Colonic mucosa (tissue), 4 donors: ENCODE results near the gene AUH. TPM values are rescaled to one million over a fixed set of nuclear protein-coding genes. Genes with fewer than 3 reads are reported as not detected.

Experiments used
- DNase-seq: peaks from one replicate; pipeline ENCODE4 v3.0.0-alpha.2; 2020
- H3K27ac ChIP-seq: fragments of 200-600 bp; one replicate; pipeline ENCODE4 v1.8.0; 2021
- H3K27me3 ChIP-seq: fragments of 200-600 bp; one replicate; pipeline ENCODE4 v1.8.0; 2021
- H3K36me3 ChIP-seq: fragments of 200-600 bp; one replicate; pipeline ENCODE4 v1.8.0; 2021
- H3K4me1 ChIP-seq: fragments of 200-600 bp; one replicate; pipeline ENCODE4 v1.8.0; 2021; ENCODE audit warnings: mild to moderate bottlenecking
- H3K4me3 ChIP-seq: fragments of 200-600 bp; one replicate; pipeline ENCODE4 v1.8.0; 2021
- H3K9ac ChIP-seq, 2 donors: one replicate each; pipeline ENCODE4 v1.7.0; 2013; ENCODE audit warnings: control low read depth in 2 of 2, low read depth in 2 of 2, low read length in 2 of 2
- H3K9me3 ChIP-seq: fragments of 200-600 bp; one replicate; pipeline ENCODE4 v1.8.0; 2021
- CTCF ChIP-seq: fragments of 200-600 bp; IDR thresholded peaks from one replicate; pipeline ENCODE4 v1.8.0; 2022; ENCODE audit warnings: antibody characterized with exemption, mild to moderate bottlenecking
- intact Hi-C: fragments of 100-400 bp; cut with DNase I; formaldehyde crosslinking; loops from one replicate; pipeline ENCODE4 v1.14.1; 2022
- total RNA-seq, 2 donors: library from RNA; stranded (reverse); fragmentation: NEBNext Ultra II Directional in 1 of 2; extraction: Animal tissue kit (Norgen Biotek cat#: 25700) in 1 of 2; gene quantifications; one replicate each; pipeline ENCODE4 v1.2.1, GENCODE V29; 2021
- donor health status: healthy.
- donor health status: DM: no; HTN: no; CAD: no.
- donor health status: DM: no; HTN: no; CAD: no.

The AUH gene
- total RNA-seq, 2 donors from 2014 or later: 21.5 to 47.6 TPM

- DNase-seq: no peak
- H3K27me3 ChIP-seq: no peaks in the 10 kb centered on the region
- no peaks in the 10 kb centered on the region for H3K9me3 ChIP-seq
- H3K27ac ChIP-seq: peak overlapping the region; percentile 98
- peak overlapping the region in 1 of 2 donors; percentile 94 for H3K9ac ChIP-seq
- H3K36me3 ChIP-seq: no peaks in the 10 kb centered on the region
- no peak overlapping the region for H3K4me3 ChIP-seq
- intact Hi-C loops: loop anchor here (5.0 to 10.0 kb wide), 2 partner anchors 230 to 1878 kb away; partner anchors contain the start of genes CKS2, NFIL3 and SECISBP2
- TF ChIP-seq CTCF: no peak
- H3K4me1 ChIP-seq: peaks cover 6% of the 10 kb centered on the region
Measured at GRCh38 chr9:91192381-91193086, 169.2 kb downstream of the AUH start.

GRCh38 chr9:91191411-91192380 is 170.0 kb downstream of the AUH start:
- intact Hi-C loops: loop anchor here (5.0 to 10.0 kb wide), 2 partner anchors 231 to 1877 kb away; partner anchors contain the start of genes CKS2, NFIL3 and SECISBP2
- no peak for TF ChIP-seq CTCF
- H3K27me3 ChIP-seq: no peaks in the 10 kb centered on the region
- H3K9ac ChIP-seq: peak overlapping the region in 1 of 2 donors; percentile 94
- H3K36me3 ChIP-seq: no peaks in the 10 kb centered on the region
- H3K4me3 ChIP-seq: no peak overlapping the region
- no peak for DNase-seq
- peaks cover 6% of the 10 kb centered on the region for H3K4me1 ChIP-seq
- H3K27ac ChIP-seq: peak overlapping the region; percentile 98
- H3K9me3 ChIP-seq: no peaks in the 10 kb centered on the region

GRCh38 chr9:91190062-91190461 is 171.7 kb downstream of the AUH start:
- Histone ChIP-seq H3K36me3 (no peaks in the 10 kb centered on the region), H3K27ac (no peak overlapping the region), H3K9ac (no peak overlapping the region), H3K4me1 (peaks cover 6% of the 10 kb centered on the region), H3K27me3 (no peaks in the 10 kb centered on the region), H3K4me3 (no peak overlapping the region), H3K9me3 (no peaks in the 10 kb centered on the region)
- intact Hi-C loops: loop anchor here (5.0 to 10.0 kb wide), 2 partner anchors 232 to 1875 kb away; partner anchors contain the start of genes CKS2, NFIL3 and SECISBP2
- no peak for DNase-seq
- no peak for TF ChIP-seq CTCF

- H3K4me1 ChIP-seq: no peaks in the 10 kb centered on the region
- H3K9me3 ChIP-seq: no peaks in the 10 kb centered on the region
- no peaks in the 10 kb centered on the region for H3K36me3 ChIP-seq
- TF ChIP-seq CTCF: no peak
- H3K4me3 ChIP-seq: no peak overlapping the region
- H3K27ac ChIP-seq: no peak overlapping the region
- no peak for DNase-seq
- H3K9ac ChIP-seq: no peak overlapping the region
- no peaks in the 10 kb centered on the region for H3K27me3 ChIP-seq
- intact Hi-C loops: no loop called here
Measured at GRCh38 chr9:91188719-91189590, 172.8 kb downstream of the AUH start.

DNA sequence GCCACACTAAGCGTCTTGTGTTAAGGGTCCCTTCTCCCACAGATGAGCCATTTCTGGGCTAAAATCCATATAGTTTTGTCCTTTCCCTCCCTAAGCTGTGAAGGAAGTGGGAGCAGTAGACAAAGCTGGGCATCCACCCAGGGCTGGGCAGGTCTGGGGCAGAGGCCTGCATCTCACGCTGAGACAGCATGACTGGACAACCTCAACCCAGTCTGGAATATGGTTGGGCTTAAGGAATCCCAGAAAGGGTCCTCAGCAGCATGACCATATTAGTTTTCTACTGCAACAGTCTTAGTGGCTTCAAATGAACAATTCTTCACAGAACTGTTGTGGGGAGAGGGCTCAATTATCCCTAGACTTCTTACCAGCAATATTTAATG is 173.8 kb downstream of the AUH start:
- intact Hi-C loops: no loop called here
- H3K9ac ChIP-seq: no peak overlapping the region
- no peaks in the 10 kb centered on the region for H3K9me3 ChIP-seq
- DNase-seq: no peak
- no peak overlapping the region for H3K4me3 ChIP-seq
- H3K27ac ChIP-seq: no peak overlapping the region
- H3K27me3 ChIP-seq: no peaks in the 10 kb centered on the region
- H3K4me1 ChIP-seq: no peaks in the 10 kb centered on the region
- no peaks in the 10 kb centered on the region for H3K36me3 ChIP-seq
- no peak for TF ChIP-seq CTCF
